NCI-H1694 (cell line): ENCODE measurements around the gene TGIF2.
"Not testable (repeated sequence)": the region's sequence is repeated elsewhere in the genome, so short reads cannot be mapped to it uniquely, and the experiment has no call there.

Experiments
- DNase-seq: peaks from one replicate; lab custom pipeline; 2025; lab: John Stamatoyannopoulos, UW

TGIF2 gene

GRCh38 chr20:36614781-36615557, 41.6 kb downstream of the TGIF2 start:
- DNase-seq = no peak

GRCh38 chr20:36620917-36621316, 47.5 kb downstream of the TGIF2 start:
- no peak for DNase-seq

DNA sequence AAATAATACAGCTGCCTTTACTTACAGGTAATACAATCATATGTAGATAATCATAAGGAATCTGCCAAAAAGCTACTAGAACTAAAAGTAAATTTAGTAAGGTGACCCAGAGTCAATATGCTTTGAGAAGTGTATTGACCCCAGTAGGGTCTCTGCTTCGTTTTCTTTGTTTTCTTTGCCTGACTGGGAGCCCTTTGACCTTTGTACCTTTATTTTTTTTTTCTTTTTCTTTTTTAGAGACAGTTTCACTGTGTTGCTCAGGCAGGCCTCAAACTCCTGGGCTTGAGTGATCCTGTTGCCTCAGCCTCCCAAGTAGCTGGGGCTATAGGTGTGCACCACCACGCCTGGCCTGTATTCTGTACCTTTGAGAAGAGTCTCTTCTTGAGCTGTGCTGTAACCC, 50.0 kb downstream of the TGIF2 start:
- no peak for DNase-seq

- no peak for DNase-seq
These were observed 50.9 kb downstream of the TGIF2 start for GRCh38 chr20:36624068-36624943.

GRCh38 chr20:36624944-36625324, 51.5 kb downstream of the TGIF2 start:
- DNase-seq = no peak

- no peak for DNase-seq
These were observed 54.7 kb downstream of the TGIF2 start for GRCh38 chr20:36628076-36628475.

DNA sequence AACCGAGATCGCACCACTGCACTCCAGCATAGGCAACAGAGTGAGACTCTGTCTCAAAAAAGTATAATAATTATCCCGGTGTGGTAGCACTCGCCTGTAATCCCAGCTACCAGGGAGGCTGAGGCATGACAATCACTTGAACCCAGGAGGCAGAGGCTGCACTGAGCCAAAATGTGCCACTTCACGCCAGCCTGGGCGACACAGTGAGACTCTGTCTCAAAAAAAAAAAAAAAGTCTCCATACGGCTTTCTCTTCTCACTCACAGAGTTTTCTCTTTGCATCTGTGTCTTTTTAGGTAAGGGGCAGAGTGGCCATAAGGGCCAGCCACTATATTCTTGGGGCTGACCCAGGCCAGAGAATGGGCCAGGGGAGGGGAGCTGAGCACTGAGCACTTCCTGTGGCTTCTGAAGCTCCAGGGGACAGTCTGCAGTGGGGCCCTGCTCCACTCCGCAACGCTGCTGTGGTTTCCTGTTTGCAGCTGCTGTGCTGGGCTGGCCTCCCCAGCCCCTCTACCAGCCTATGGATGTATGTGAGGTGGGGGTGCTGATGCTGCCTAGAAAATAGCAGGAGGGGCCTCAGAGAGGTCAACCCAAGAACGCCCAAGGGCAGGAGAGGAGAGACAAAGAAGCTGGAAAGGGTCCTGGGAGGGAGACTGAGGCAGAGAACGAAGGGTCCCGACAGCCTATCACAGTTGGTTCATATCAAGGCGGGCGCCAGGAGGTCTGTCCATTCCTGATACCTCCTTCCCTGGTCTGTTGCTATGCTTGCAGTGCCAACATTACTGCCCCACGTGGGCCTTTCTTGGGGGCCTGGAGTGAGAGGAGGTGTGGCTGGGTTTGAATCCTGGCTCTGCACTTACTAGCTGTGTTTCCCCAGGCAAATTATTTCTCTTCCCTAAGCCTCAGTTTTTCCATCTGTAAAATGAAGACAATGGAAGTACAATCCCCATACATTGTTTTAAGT, 56.6 kb downstream of the TGIF2 start:
- no peak for DNase-seq

DNA sequence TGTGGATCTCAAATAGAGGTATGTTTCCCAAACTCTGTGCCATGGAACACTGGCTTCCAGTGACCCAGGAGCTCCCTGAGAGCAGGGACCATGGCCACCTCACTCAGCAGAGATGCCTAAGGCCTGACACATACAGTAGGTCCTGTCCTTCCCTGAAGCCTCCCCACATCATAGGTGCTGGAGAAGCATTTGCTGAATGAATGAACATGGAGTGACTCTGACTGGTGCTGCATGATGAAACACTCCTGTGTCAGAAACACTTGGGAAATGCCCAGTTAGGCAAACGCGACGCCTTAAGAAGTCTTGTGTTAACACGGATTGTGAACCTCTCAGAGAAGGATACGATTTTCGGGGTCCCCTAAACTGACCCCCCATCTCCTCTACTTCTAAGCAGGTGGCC, 58.2 kb downstream of the TGIF2 start:
- DNase-seq = no peak

GRCh38 chr20:36632147-36632486, 58.7 kb downstream of the TGIF2 start:
- no peak for DNase-seq

DNA sequence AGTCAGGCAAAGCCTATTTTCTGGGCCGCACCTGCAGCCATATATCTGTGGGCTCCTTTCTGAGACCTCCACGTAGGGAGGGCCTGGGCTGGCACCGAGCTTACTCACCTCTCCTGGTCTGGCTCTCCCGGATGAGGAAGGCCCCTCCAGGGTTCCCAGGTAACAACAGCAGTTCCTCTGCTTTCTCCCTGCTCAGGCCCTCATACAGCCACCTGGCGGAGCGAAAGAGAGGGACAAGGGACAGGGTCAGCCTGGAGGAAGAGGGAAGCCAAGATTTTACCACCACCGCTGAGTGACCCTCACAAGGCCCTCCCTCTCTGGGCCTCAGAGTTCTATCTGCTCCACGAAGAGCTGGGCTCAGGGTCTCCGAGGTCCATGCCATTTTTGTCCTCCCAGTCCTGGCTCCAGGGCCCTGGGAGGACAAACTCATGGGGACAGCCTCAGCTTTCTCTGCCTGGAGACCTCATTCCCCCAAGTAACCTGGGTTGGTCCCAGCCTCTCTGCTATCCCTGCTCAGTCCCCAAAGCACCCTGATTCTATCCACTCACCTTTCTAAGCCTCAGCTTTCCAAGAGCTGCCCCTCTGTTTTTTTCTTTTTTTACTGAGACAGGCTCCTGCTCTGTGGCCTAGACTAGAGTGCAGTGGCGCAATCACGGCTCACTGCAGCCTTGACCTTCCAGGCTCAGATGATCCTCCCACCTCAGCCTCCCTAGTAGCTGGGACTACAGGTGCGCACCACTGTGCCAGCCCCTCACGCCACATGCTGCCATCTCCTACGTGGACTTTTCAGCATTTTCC, 59.3 kb downstream of the TGIF2 start:
- no peak for DNase-seq

- DNase-seq = no peak
These were observed 59.9 kb downstream of the TGIF2 start for GRCh38 chr20:36633285-36633772.

GRCh38 chr20:36634342-36634741, 60.9 kb downstream of the TGIF2 start:
- DNase-seq = no peak

DNA sequence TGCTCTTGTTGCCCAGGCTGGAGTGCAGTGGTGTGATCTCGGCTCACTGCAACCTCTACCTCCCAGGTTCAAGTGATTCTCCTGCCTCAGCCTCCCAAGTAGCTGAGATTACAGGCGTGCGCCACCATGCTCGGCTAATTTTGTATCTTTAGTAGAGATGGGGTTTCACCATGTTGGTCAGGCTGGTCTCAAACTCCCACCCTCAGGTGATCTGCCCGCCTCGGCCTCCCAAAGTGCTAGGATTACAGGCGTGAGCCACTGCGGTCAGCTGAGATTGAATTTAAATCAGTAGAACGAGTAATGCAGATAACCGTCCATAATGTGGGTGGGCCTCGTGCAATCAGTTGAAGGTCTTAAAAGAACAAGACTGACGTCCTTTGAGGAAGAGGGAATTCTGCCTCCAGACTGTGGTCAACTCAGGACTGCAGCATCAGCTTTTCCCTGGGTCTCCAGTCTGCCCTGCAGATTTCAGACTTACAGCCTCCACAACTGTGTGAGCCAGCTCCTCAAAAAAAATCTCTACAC, 65.5 kb downstream of the TGIF2 start:
- not testable (repeated sequence) for DNase-seq

- no peak for DNase-seq
These were observed 68.1 kb downstream of the TGIF2 start for GRCh38 chr20:36641506-36641843.

DNA sequence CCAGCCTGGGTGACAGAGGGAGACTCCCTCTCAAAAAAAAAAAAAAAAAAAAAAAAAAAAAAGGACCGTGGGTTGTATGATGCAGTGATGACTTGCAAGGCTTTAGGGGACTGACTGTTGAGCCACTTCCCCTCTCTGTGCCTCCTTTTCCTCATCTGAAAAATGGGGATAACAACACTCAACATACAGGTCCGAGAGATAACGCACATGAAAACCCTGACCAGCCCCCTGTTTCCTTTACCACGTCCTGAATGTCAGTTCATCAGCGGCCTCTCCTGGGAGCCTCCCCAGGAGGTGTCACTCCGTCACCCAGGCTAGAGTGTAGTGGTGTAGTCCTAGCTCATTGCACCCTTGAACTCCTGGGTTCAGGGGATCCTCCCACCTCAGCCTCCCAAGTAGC, 68.7 kb downstream of the TGIF2 start:
- no peak for DNase-seq
